ENCODE data around the gene ITGA11.

- TF ChIP-seq ZFP3 (CRISPR knock-in tag; IDR thresholded peaks at IDR 0.05) (no peak), SNAI2 (CRISPR knock-in tag; IDR thresholded peaks at IDR 0.05) (no peak)
Observed at GRCh38 chr15:68442041-68442440, 10.1 kb upstream of the ITGA11 start.

All from SK-N-SH treated with all-trans-retinoic acid at 6 μM for 48 hours (cell line).